ENCODE results near the gene SLMAP. TPM values are rescaled to one million over a fixed set of nuclear protein-coding genes. Genes with fewer than 3 reads are reported as not detected.

The SLMAP gene
- total RNA-seq, 1 experiment from 2014 or later: 49.2 TPM

- H3K27ac ChIP-seq (ENCODE audit: low read length): no peak overlapping the region
- intact Hi-C loops (cut with micrococcal nuclease; ENCODE audit: unreplicated experiment): no loop called here
- no peaks in the 10 kb centered on the region for H3K36me3 ChIP-seq (ENCODE audit: control insufficient read depth, insufficient read depth, low read length)
- no peaks in the 10 kb centered on the region for H3K27me3 ChIP-seq (ENCODE audit: control insufficient read depth, insufficient read depth, low read length)
- peaks cover 14% of the 10 kb centered on the region for H3K4me1 ChIP-seq (ENCODE audit: control insufficient read depth, insufficient read depth, low read length)
- ChIA-PET POLR2A (no interaction called here), CTCF (no interaction called here)
- TF ChIP-seq REST (IDR thresholded peaks at IDR 0.05; ENCODE audit: insufficient read depth in 1 of 2, low read depth in 2 of 2, low read length in 1 of 2): no peak
- no peak for TF ChIP-seq POLR2AphosphoS5 (IDR thresholded peaks at IDR 0.05; ENCODE audit: low read depth, low read length)
- no peak for TF ChIP-seq CTCF (IDR thresholded peaks at IDR 0.05)
- TF ChIP-seq SIN3A (IDR thresholded peaks at IDR 0.05; ENCODE audit: borderline replicate concordance, insufficient read depth, low read depth, low read length): no peak
- TF ChIP-seq TCF7L2 (IDR thresholded peaks at IDR 0.05; ENCODE audit: low read depth, low read length): no peak
- no peaks in the 10 kb centered on the region for H3K9me3 ChIP-seq (ENCODE audit: control insufficient read depth, insufficient read depth, low read depth, low read length)
- in situ Hi-C loops (cut with HindIII; ENCODE audit: low pct_unique_long_range_greater_than_20kb, low sequenced_read_pairs): no loop called here
- H3K4me3 ChIP-seq (ENCODE audit: low read depth in 2 of 2, low read length in 2 of 2): no peak overlapping the region
- DNase-seq (ENCODE audit: low read depth, low spot score): no peak
- no TSS peak for BruUV-seq (replicated peaks)
- ATAC-seq: no peak
Observed at GRCh38 chr3:57794951-57795350, 38.8 kb downstream of the SLMAP start.

GRCh38 chr3:57796261-57796660 is 40.2 kb downstream of the SLMAP start:
- in situ Hi-C loops (cut with HindIII; ENCODE audit: low pct_unique_long_range_greater_than_20kb, low sequenced_read_pairs): no loop called here
- no peak overlapping the region for H3K4me3 ChIP-seq (ENCODE audit: low read depth in 2 of 2, low read length in 2 of 2)
- CTCF ChIA-PET: no interaction called here
- H3K27ac ChIP-seq (ENCODE audit: low read length): peak overlapping the region; percentile 44; the same call in 1 of the 2 replicates
- TF ChIP-seq REST (IDR thresholded peaks at IDR 0.05; ENCODE audit: insufficient read depth in 1 of 2, low read depth in 2 of 2, low read length in 1 of 2) (no peak), POLR2AphosphoS5 (IDR thresholded peaks at IDR 0.05; ENCODE audit: low read depth, low read length) (no peak), SIN3A (IDR thresholded peaks at IDR 0.05; ENCODE audit: borderline replicate concordance, insufficient read depth, low read depth, low read length) (no peak), TCF7L2 (IDR thresholded peaks at IDR 0.05; ENCODE audit: low read depth, low read length) (no peak), CTCF (IDR thresholded peaks at IDR 0.05) (no peak)
- BruUV-seq (replicated peaks): no TSS peak
- POLR2A ChIA-PET: interaction anchor here (0.6 kb wide), 1 partner anchor 73 kb away, joined by 7 read pairs; no protein-coding TSS in a partner anchor
- intact Hi-C loops (cut with micrococcal nuclease; ENCODE audit: unreplicated experiment): no loop called here
- no peaks in the 10 kb centered on the region for H3K36me3 ChIP-seq (ENCODE audit: control insufficient read depth, insufficient read depth, low read length)
- no peaks in the 10 kb centered on the region for H3K27me3 ChIP-seq (ENCODE audit: control insufficient read depth, insufficient read depth, low read length)
- H3K4me1 ChIP-seq (ENCODE audit: control insufficient read depth, insufficient read depth, low read length): peaks cover 14% of the 10 kb centered on the region
- ATAC-seq (no peak), DNase-seq (ENCODE audit: low read depth, low spot score) (no peak)
- H3K9me3 ChIP-seq (ENCODE audit: control insufficient read depth, insufficient read depth, low read depth, low read length): no peaks in the 10 kb centered on the region
